WTC11 (cell line): ENCODE data around the gene SPAG4. TPM values are rescaled to one million over a fixed set of nuclear protein-coding genes. Genes with fewer than 3 reads are reported as not detected.
A peak's percentile ranks its signal among the peaks of the same experiment; 100 is the strongest.

Source experiments
- ATAC-seq: fragments of 200-7000 bp; cut with Tn5 transposase; 2 replicates; pipeline ENCODE4 v1.10.0; 2021; ENCODE audit warnings: mild to moderate bottlenecking, moderate library complexity
- CTCF ChIA-PET: fragments of 300-600 bp; sonication (Branson Sonifier 250); formaldehyde crosslinking; loops from one replicate; lab custom pipeline; 2021; ENCODE audit warnings: antibody characterized with exemption; lab: Charles Lee
- POLR2A ChIA-PET: fragments of 350-600 bp; sonication (Branson Sonifier 250); formaldehyde crosslinking; loops from one replicate; lab custom pipeline; 2021; ENCODE audit warnings: antibody characterized with exemption; lab: Charles Lee
- DNase-seq: peaks from one replicate; pipeline ENCODE4 v3.0.0; 2021; ENCODE audit warnings: low spot score
- H3K27ac Mint-ChIP-seq: 2 replicates; pipeline ENCODE4 v1.8.0; 2021; ENCODE audit warnings: mixed read lengths
- H3K27me3 Mint-ChIP-seq: 2 replicates; pipeline ENCODE4 v1.8.0; 2021; ENCODE audit warnings: low read depth, mild to moderate bottlenecking, moderate library complexity, mixed read lengths
- H3K36me3 Mint-ChIP-seq: 2 replicates; pipeline ENCODE4 v1.8.0; 2021; ENCODE audit warnings: mixed read lengths
- H3K4me1 Mint-ChIP-seq: 2 replicates; pipeline ENCODE4 v1.8.0; 2022; ENCODE audit warnings: mixed read lengths
- H3K4me3 Mint-ChIP-seq: 2 replicates; pipeline ENCODE4 v1.8.0; 2021; ENCODE audit warnings: mild to moderate bottlenecking, moderate library complexity, mixed read lengths
- H3K9me3 Mint-ChIP-seq: 2 replicates; pipeline ENCODE4 v1.8.0; 2021; ENCODE audit warnings: mixed read lengths
- ATF6 ChIP-seq: sonication (generic); formaldehyde crosslinking; IDR thresholded peaks from 2 replicates; pipeline ENCODE4 v1.8.1; 2023; ENCODE audit warnings: mild to moderate bottlenecking, missing genetic modification reagents
- E2F1 ChIP-seq: sonication (generic); formaldehyde crosslinking; IDR thresholded peaks from 2 replicates; pipeline ENCODE4 v1.8.0; 2022; ENCODE audit warnings: mild to moderate bottlenecking, missing genetic modification reagents
- ESRRA ChIP-seq: sonication (generic); formaldehyde crosslinking; IDR thresholded peaks from 2 replicates; pipeline ENCODE4 v1.8.1; 2022; ENCODE audit warnings: mild to moderate bottlenecking, missing genetic modification reagents, borderline replicate concordance
- GRHL2 ChIP-seq: fragments of 250-450 bp; sonication (Bioruptor Pico); IDR thresholded peaks from 2 replicates; pipeline ENCODE4 v1.8.0; 2022; ENCODE audit warnings: mild to moderate bottlenecking, moderate library complexity; ENCODE audit not compliant: insufficient replicate concordance, severe bottlenecking
- GTF2I ChIP-seq: fragments of 250-450 bp; sonication (Bioruptor Pico); conservative IDR thresholded peaks from 2 replicates; pipeline ENCODE4 v1.4.0; 2021; ENCODE audit warnings: mild to moderate bottlenecking
- MXD4 ChIP-seq: fragments of 250-450 bp; sonication (Bioruptor Pico); IDR thresholded peaks from 2 replicates; pipeline ENCODE4 v1.8.0; 2021; ENCODE audit warnings: mild to moderate bottlenecking, moderate library complexity, borderline replicate concordance
- NFYB ChIP-seq: sonication (generic); formaldehyde crosslinking; conservative IDR thresholded peaks from 2 replicates; pipeline ENCODE4 v1.8.0; 2022; ENCODE audit warnings: low read depth, missing genetic modification reagents
- NR2C2 ChIP-seq: sonication (generic); formaldehyde crosslinking; IDR thresholded peaks from 2 replicates; pipeline ENCODE4 v1.8.0; 2022; ENCODE audit warnings: mild to moderate bottlenecking, missing genetic modification reagents
- OVOL2 ChIP-seq: fragments of 250-450 bp; sonication (Bioruptor Pico); IDR thresholded peaks from 2 replicates; pipeline ENCODE4 v1.9.0; 2021; ENCODE audit warnings: mild to moderate bottlenecking, borderline replicate concordance
- PREB ChIP-seq: sonication (generic); formaldehyde crosslinking; IDR thresholded peaks from 2 replicates; pipeline ENCODE4 v1.8.1; 2022; ENCODE audit warnings: mild to moderate bottlenecking, missing genetic modification reagents, moderate library complexity, borderline replicate concordance
- RELA ChIP-seq: sonication (generic); formaldehyde crosslinking; IDR thresholded peaks from 2 replicates; pipeline ENCODE4 v1.8.1; 2022; ENCODE audit warnings: missing genetic modification reagents, mild to moderate bottlenecking, borderline replicate concordance
- USF2 ChIP-seq: sonication (generic); formaldehyde crosslinking; IDR thresholded peaks from 2 replicates; pipeline ENCODE4 v1.8.1; 2023; ENCODE audit warnings: mild to moderate bottlenecking, missing genetic modification reagents, moderate library complexity
- ZNF671 ChIP-seq: fragments of 250-450 bp; sonication (Bioruptor Pico); IDR thresholded peaks from 2 replicates; pipeline ENCODE4 v1.8.0; 2021; ENCODE audit warnings: mild to moderate bottlenecking
- total RNA-seq: library from RNA; stranded (reverse); gene quantifications from 3 replicates; pipeline ENCODE4 v1.2.3, GENCODE V29; 2021
- TF ChIP-seq, protein P1 (sequence below): fragments of 250-450 bp; sonication (Bioruptor Pico); IDR thresholded peaks from 2 replicates; pipeline ENCODE4 v1.8.0; 2021; ENCODE audit warnings: mild to moderate bottlenecking
- TF ChIP-seq, protein P2 (sequence below): sonication (generic); formaldehyde crosslinking; IDR thresholded peaks from 2 replicates; pipeline ENCODE4 v1.8.0; 2022; ENCODE audit warnings: mild to moderate bottlenecking, missing genetic modification reagents
- TF ChIP-seq, protein P3 (sequence below): fragments of 250-450 bp; sonication (Bioruptor Pico); IDR thresholded peaks from 2 replicates; pipeline ENCODE4 v1.9.0; 2021; ENCODE audit warnings: moderate library complexity, mild to moderate bottlenecking, inconsistent platforms, borderline replicate concordance
- TF ChIP-seq, protein P4 (sequence below): sonication (generic); formaldehyde crosslinking; IDR thresholded peaks from 2 replicates; pipeline ENCODE4 v1.8.0; 2023; ENCODE audit warnings: mild to moderate bottlenecking, missing genetic modification reagents

Gene SPAG4
- total RNA-seq, 1 experiment from 2014 or later: 3.5 TPM

- no peak for TF ChIP-seq ZNF671
Observed at GRCh38 chr20:35619196-35620095, 3.8 kb downstream of the SPAG4 start (continued).

DNA sequence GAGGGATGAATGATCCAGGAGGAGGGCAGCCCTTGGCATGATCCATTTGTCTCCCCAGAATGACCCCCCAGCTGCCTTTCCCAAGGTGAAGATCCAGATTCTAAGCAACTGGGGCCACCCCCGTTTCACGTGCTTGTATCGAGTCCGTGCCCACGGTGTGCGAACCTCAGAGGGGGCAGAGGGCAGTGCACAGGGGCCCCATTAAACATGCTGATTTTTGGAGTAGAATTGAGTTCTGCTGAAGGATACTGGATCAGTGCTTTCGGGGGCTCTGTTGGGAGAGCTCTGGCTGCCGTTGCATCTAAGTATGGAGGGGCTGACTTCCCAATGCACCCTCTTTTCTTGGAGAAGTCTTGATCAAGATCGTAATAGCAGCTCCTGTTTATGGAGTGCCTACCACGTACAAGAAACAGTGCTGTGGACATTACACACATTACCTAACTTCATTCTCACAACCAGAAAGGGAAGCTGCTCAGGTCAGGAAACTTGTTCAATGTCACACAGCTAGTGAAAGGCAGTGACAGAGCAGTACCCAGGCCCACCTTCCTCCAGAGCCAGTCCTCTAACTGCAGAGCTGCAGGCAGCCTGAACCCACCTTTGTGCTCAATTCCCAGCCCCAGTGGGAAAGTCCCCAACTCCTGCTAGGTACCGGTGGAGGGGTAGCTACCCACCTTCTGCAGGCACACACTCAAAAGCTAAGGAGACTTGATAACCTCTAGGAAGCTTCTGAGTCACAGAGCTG lies 5.4 kb downstream of the SPAG4 start:
- Mint-ChIP-seq H3K9me3 (peaks cover 4% of the 10 kb centered on the region; the same call in 1 of the 2 replicates), H3K4me3 (no peak overlapping the region), H3K36me3 (peaks cover 13% of the 10 kb centered on the region), H3K27ac (no peak overlapping the region), H3K4me1 (peaks cover 15% of the 10 kb centered on the region), H3K27me3 (peaks cover 11% of the 10 kb centered on the region)
- no peak for ATAC-seq
- no peak for TF ChIP-seq RELA (CRISPR knock-in tag)
- TF ChIP-seq, protein P1, sequence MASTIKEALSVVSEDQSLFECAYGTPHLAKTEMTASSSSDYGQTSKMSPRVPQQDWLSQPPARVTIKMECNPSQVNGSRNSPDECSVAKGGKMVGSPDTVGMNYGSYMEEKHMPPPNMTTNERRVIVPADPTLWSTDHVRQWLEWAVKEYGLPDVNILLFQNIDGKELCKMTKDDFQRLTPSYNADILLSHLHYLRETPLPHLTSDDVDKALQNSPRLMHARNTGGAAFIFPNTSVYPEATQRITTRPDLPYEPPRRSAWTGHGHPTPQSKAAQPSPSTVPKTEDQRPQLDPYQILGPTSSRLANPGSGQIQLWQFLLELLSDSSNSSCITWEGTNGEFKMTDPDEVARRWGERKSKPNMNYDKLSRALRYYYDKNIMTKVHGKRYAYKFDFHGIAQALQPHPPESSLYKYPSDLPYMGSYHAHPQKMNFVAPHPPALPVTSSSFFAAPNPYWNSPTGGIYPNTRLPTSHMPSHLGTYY (CRISPR knock-in tag): no peak
- no peak for TF ChIP-seq NR2C2
- TF ChIP-seq GTF2I (CRISPR knock-in tag): no peak
- TF ChIP-seq, protein P2, sequence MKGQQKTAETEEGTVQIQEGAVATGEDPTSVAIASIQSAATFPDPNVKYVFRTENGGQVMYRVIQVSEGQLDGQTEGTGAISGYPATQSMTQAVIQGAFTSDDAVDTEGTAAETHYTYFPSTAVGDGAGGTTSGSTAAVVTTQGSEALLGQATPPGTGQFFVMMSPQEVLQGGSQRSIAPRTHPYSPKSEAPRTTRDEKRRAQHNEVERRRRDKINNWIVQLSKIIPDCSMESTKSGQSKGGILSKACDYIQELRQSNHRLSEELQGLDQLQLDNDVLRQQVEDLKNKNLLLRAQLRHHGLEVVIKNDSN (CRISPR knock-in tag): no peak
- TF ChIP-seq, protein P3, sequence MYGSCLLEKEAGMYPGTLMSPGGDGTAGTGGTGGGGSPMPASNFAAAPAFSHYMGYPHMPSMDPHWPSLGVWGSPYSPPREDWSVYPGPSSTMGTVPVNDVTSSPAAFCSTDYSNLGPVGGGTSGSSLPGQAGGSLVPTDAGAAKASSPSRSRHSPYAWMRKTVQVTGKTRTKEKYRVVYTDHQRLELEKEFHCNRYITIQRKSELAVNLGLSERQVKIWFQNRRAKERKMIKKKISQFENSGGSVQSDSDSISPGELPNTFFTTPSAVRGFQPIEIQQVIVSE (CRISPR knock-in tag): no peak
- TF ChIP-seq, protein P4, sequence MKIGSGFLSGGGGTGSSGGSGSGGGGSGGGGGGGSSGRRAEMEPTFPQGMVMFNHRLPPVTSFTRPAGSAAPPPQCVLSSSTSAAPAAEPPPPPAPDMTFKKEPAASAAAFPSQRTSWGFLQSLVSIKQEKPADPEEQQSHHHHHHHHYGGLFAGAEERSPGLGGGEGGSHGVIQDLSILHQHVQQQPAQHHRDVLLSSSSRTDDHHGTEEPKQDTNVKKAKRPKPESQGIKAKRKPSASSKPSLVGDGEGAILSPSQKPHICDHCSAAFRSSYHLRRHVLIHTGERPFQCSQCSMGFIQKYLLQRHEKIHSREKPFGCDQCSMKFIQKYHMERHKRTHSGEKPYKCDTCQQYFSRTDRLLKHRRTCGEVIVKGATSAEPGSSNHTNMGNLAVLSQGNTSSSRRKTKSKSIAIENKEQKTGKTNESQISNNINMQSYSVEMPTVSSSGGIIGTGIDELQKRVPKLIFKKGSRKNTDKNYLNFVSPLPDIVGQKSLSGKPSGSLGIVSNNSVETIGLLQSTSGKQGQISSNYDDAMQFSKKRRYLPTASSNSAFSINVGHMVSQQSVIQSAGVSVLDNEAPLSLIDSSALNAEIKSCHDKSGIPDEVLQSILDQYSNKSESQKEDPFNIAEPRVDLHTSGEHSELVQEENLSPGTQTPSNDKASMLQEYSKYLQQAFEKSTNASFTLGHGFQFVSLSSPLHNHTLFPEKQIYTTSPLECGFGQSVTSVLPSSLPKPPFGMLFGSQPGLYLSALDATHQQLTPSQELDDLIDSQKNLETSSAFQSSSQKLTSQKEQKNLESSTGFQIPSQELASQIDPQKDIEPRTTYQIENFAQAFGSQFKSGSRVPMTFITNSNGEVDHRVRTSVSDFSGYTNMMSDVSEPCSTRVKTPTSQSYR (CRISPR knock-in tag): no peak
- TF ChIP-seq GRHL2 (CRISPR knock-in tag): no peak
- no peak for TF ChIP-seq ATF6 (CRISPR knock-in tag)
- DNase-seq: no peak
- POLR2A ChIA-PET: interaction anchor here (0.5 to 1.5 kb wide), 3 partner anchors 17 to 121 kb away, joined by 3 to 6 read pairs (median 3); partner anchors contain the start of gene RBM39
- CTCF ChIA-PET: interaction anchor here (0.6 to 6.7 kb wide), 8 partner anchors 10 to 87 kb away, joined by 3 to 62 read pairs (median 3); no protein-coding TSS in a partner anchor

DNA sequence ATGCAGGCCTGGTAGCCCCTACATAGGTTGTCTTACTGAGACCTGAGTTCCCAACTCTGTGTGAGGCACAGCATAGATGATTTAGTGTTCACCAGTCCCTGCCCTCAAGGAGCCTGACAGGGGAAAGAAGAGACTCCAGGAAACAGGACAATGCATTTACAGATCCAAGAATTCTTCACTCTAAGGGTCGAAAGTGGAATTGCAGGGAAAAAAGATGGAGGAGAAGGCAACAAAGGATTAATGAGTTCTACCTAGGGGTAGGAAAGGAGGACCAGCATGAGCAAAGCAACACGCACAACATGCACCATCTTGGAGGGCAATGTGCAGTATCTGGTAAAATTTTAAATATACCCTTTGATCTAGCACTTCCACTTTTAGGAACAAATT lies 5.9 kb downstream of the SPAG4 start:
- Mint-ChIP-seq H3K9me3 (peaks cover 4% of the 10 kb centered on the region; the same call in 1 of the 2 replicates), H3K27me3 (peaks cover 11% of the 10 kb centered on the region), H3K27ac (peak overlapping the region; percentile 36; the same call in 1 of the 2 replicates), H3K4me3 (no peak overlapping the region), H3K36me3 (peaks cover 18% of the 10 kb centered on the region), H3K4me1 (peaks cover 15% of the 10 kb centered on the region)
- DNase-seq (no peak), ATAC-seq (no peak)
- CTCF ChIA-PET: interaction anchor here (0.7 to 6.7 kb wide), 6 partner anchors 14 to 53 kb away, joined by 3 to 62 read pairs (median 3); no protein-coding TSS in a partner anchor
- POLR2A ChIA-PET: interaction anchor here (1.0 to 1.5 kb wide), 2 partner anchors 17 to 121 kb away, joined by 3 to 6 read pairs; partner anchors contain the start of gene RBM39
- TF ChIP-seq NR2C2 (no peak), OVOL2 (no peak), ESRRA (no peak), USF2 (CRISPR knock-in tag) (no peak), NFYB (no peak), PREB (CRISPR knock-in tag) (no peak), MXD4 (CRISPR knock-in tag) (no peak), E2F1 (CRISPR knock-in tag) (no peak)
- TF ChIP-seq, protein P2 (CRISPR knock-in tag): no peak
